Endothelial cell of umbilical vein (primary cell): ENCODE measurements around the gene MOB3A. TPM values are rescaled to one million over a fixed set of nuclear protein-coding genes. Genes with fewer than 3 reads are reported as not detected.

Source experiments
- BruUV-seq: library from RNA; stranded (reverse); fragments of 400-500 nt; replicated peaks from 2 replicates; lab custom pipeline; 2021; lab: Mats Ljungman, UMichigan
- CTCF ChIA-PET: fragments of 300-600, 350-600 bp; sonication (Branson Sonifier 250); formaldehyde crosslinking; loops from one replicate; lab custom pipeline; 2021; ENCODE audit warnings: antibody characterized with exemption, inconsistent platforms; lab: Charles Lee
- POLR2A ChIA-PET: fragments of 300-600, 350-600 bp; sonication (Branson Sonifier 250); formaldehyde crosslinking; loops from one replicate; lab custom pipeline; 2021; ENCODE audit warnings: antibody characterized with exemption, inconsistent platforms; lab: Charles Lee
- DNase-seq: peaks from one replicate; pipeline ENCODE4 v3.0.0-alpha.2; 2011; ENCODE audit warnings: low read depth, low spot score
- FAIRE-seq: peaks from 2 replicates; lab custom pipeline; 2011; peaks lifted over from hg19 to GRCh38; lab: Jason Lieb, UNC
- H2AFZ ChIP-seq: 2 replicates; pipeline ENCODE4 v1.6.0; 2012; ENCODE audit warnings: low read depth, low read length, control low read depth, inconsistent platforms
- H3K27ac ChIP-seq: 2 replicates; pipeline ENCODE4 v1.5.1; 2011; ENCODE audit warnings: low read depth, mild to moderate bottlenecking, control low read depth, low read length, moderate library complexity; ENCODE audit not compliant: insufficient read depth
- H3K27me3 ChIP-seq, 2 experiments: 2 replicates each; pipeline versions ENCODE4 v1.6.0 to v1.6.1; 2011; ENCODE audit warnings: low read length in 2 of 2, mixed read lengths in 1 of 2; ENCODE audit not compliant: control insufficient read depth in 2 of 2, insufficient read depth in 2 of 2
- H3K36me3 ChIP-seq, 2 experiments: 2 replicates in 1 of 2; 3 replicates in 1 of 2; pipeline ENCODE4 v1.5.1; 2011; ENCODE audit warnings: low read length in 2 of 2, mild to moderate bottlenecking in 1 of 2, moderate library complexity in 1 of 2; ENCODE audit not compliant: control insufficient read depth in 2 of 2, insufficient read depth in 2 of 2; ENCODE audit errors: extremely low read depth in 1 of 2
- H3K4me1 ChIP-seq: 3 replicates; pipeline ENCODE4 v1.5.1; 2011; ENCODE audit warnings: mild to moderate bottlenecking, low read length; ENCODE audit not compliant: control insufficient read depth, insufficient read depth; ENCODE audit errors: extremely low read depth
- H3K4me2 ChIP-seq: 2 replicates; pipeline ENCODE4 v1.6.1; 2011; ENCODE audit warnings: low read length, control low read depth, mixed read lengths; ENCODE audit not compliant: insufficient read depth
- H3K4me3 ChIP-seq, 3 experiments: fragments of 200-600 bp in 1 of 3; sonication (generic), shearing (Covaris generic) in 1 of 3; replicated peaks in 1 of 3; 2 replicates each; pipeline ENCODE4 v1.5.1; 2011 to 2016; ENCODE audit warnings: control low read depth in 3 of 3, low read length in 3 of 3, mild to moderate bottlenecking in 2 of 3, inconsistent platforms in 1 of 3, low read depth in 1 of 3, moderate library complexity in 1 of 3; ENCODE audit not compliant: insufficient read depth in 1 of 3
- H3K79me2 ChIP-seq: 2 replicates; pipeline ENCODE4 v1.6.0; 2012; ENCODE audit warnings: low read length, inconsistent platforms; ENCODE audit not compliant: control insufficient read depth, insufficient read depth
- H3K9ac ChIP-seq: replicated peaks from 2 replicates; pipeline ENCODE3; 2011; ENCODE audit warnings: low read length, control low read depth; ENCODE audit not compliant: insufficient read depth; ENCODE audit errors: extremely low read depth
- H3K9me1 ChIP-seq: replicated peaks from 3 replicates; pipeline ENCODE4 v1.6.0; 2011; ENCODE audit warnings: mild to moderate bottlenecking, low read length; ENCODE audit not compliant: control insufficient read depth, insufficient read depth; ENCODE audit errors: extremely low read depth
- H3K9me3 ChIP-seq: replicated peaks from 2 replicates; pipeline ENCODE4 v1.5.1; 2012; ENCODE audit warnings: low read length, inconsistent platforms; ENCODE audit not compliant: control insufficient read depth, insufficient read depth
- H4K20me1 ChIP-seq: replicated peaks from 2 replicates; pipeline ENCODE3; 2011; ENCODE audit warnings: mild to moderate bottlenecking, low read length; ENCODE audit not compliant: control insufficient read depth, insufficient read depth; ENCODE audit errors: extremely low read depth
- CTCF ChIP-seq, 2 donors: IDR thresholded peaks; 1 replicate in 1 of 2; 2 replicates in 1 of 2; pipeline ENCODE4 v1.5.1; 2011; ENCODE audit warnings: low read length in 2 of 2, mild to moderate bottlenecking in 2 of 2, moderate library complexity in 2 of 2, control low read depth in 1 of 2, inconsistent platforms in 1 of 2, low read depth in 1 of 2; ENCODE audit not compliant: insufficient read depth in 1 of 2; ENCODE audit errors: extremely low read depth in 1 of 2
- EZH2 ChIP-seq: IDR thresholded peaks from 2 replicates; pipeline ENCODE4 v1.6.1; 2012; ENCODE audit warnings: borderline replicate concordance, low read depth, mild to moderate bottlenecking, moderate library complexity, low read length, inconsistent platforms; ENCODE audit not compliant: severe bottlenecking
- FOS ChIP-seq: IDR thresholded peaks from 2 replicates; pipeline ENCODE4 v1.6.1; 2011; ENCODE audit warnings: mild to moderate bottlenecking, low read length, moderate library complexity, borderline replicate concordance; ENCODE audit not compliant: insufficient read depth
- GATA2 ChIP-seq: IDR thresholded peaks from 2 replicates; pipeline ENCODE4 v1.7.0; 2011; ENCODE audit warnings: low read depth, mild to moderate bottlenecking, moderate library complexity, mixed read lengths, low read length; ENCODE audit not compliant: insufficient read length, insufficient read depth
- JUN ChIP-seq: IDR thresholded peaks from 2 replicates; pipeline ENCODE4 v1.6.1; 2011; ENCODE audit warnings: borderline replicate concordance, low read depth; ENCODE audit not compliant: insufficient read length, insufficient read depth
- MAX ChIP-seq: IDR thresholded peaks from 2 replicates; pipeline ENCODE4 v1.6.1; 2011; ENCODE audit not compliant: insufficient read depth, insufficient read length
- MYC ChIP-seq: IDR thresholded peaks from one replicate; pipeline ENCODE4 v1.6.1; 2011; ENCODE audit warnings: mild to moderate bottlenecking, low read depth, low read length
- POLR2A ChIP-seq: IDR thresholded peaks from 2 replicates; pipeline ENCODE4 v1.6.1; 2012; ENCODE audit warnings: low read depth, mild to moderate bottlenecking, control low read depth, low read length
- POLR2AphosphoS5 ChIP-seq: IDR thresholded peaks from 2 replicates; pipeline ENCODE4 v1.6.1; 2012; ENCODE audit warnings: low read depth, mild to moderate bottlenecking, control low read depth, low read length, moderate library complexity; ENCODE audit not compliant: insufficient read depth
- dilution Hi-C: fragments of 300-500 bp; cut with MboI; formaldehyde crosslinking; loops from one replicate; pipeline ENCODE4 v1.15.0; 2019; ENCODE audit warnings: low sequenced_read_pairs; ENCODE audit not compliant: extremely low pct_ligation_motif_present
- intact Hi-C: fragments of 100-400 bp; cut with micrococcal nuclease; formaldehyde crosslinking; loops from one replicate; pipeline ENCODE4 v1.10.0; 2022
- polyA plus RNA-seq, 4 experiments: library from polyadenylated mRNA; depleted of rRNA in 3 of 4; stranded (reverse) in 3 of 4; unstranded in 1 of 4; fragments of >200 nt; gene quantifications; 2 replicates each; pipeline versions ENCODE4 v1.2.1 to v1.2.3, GENCODE V29; 2011 to 2012; ENCODE audit warnings: missing spikeins in 1 of 4
- total RNA-seq: library from RNA; stranded (reverse); gene quantifications from 2 replicates; pipeline ENCODE4 v1.2.3, GENCODE V29; 2021

Gene MOB3A
- total and polyA plus RNA-seq, 2 donors (not counting 3 experiments of a cell fraction or from before 2014, with no cell fraction given): 46.5 to 59.7 TPM

DNA sequence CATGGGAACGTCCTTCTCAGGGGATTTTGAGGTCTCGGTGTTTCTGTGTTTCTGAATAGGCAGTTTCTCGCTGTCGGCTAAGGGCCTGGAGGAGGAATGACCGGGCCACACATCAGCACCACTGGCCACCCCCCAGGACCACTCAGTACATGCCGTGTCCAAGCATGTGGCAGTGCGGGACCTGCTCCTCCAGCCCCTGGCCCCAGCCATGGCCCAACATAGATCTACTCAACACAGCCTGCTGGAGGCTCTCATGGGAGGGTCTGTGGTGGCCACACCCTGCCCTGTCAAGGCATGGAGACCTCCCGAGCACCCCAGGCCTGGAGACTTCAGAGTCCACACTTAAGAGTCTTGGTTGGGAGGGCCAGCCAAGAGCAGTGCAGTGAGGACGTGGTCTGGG lies 18.1 kb upstream of the MOB3A start:
- Histone ChIP-seq H3K4me2 (no peak overlapping the region), H4K20me1 (no peaks in the 10 kb centered on the region), H3K79me2 (no peaks in the 10 kb centered on the region), H3K27ac (no peak overlapping the region), H2AFZ (no peak overlapping the region), H3K9ac (no peak overlapping the region), H3K27me3 (no peaks in the 10 kb centered on the region), H3K9me3 (no peaks in the 10 kb centered on the region), H3K4me3 (no peak overlapping the region), H3K9me1 (no peaks in the 10 kb centered on the region), H3K4me1 (no peaks in the 10 kb centered on the region), H3K36me3 (peaks cover 28 to 89% of the 10 kb centered on the region in 2 experiments)
- TF ChIP-seq CTCF (IDR thresholded peaks at IDR 0.05; ENCODE audit: extremely low read depth in 1 of 2, insufficient read depth in 1 of 2, low read depth in 1 of 2, low read length in 2 of 2): no peak
- TF ChIP-seq POLR2A: no peak
- no peak for TF ChIP-seq EZH2
- TF ChIP-seq MYC: no peak
- ChIA-PET POLR2A (no interaction called here), CTCF (interaction anchor here (0.8 kb wide), 1 partner anchor 11 kb away, joined by 3 read pairs; no protein-coding TSS in a partner anchor)
- no TSS peak for BruUV-seq
- intact Hi-C loops: no loop called here
- DNase-seq (no peak), FAIRE-seq (no peak)
- dilution Hi-C loops: no loop called here

DNA sequence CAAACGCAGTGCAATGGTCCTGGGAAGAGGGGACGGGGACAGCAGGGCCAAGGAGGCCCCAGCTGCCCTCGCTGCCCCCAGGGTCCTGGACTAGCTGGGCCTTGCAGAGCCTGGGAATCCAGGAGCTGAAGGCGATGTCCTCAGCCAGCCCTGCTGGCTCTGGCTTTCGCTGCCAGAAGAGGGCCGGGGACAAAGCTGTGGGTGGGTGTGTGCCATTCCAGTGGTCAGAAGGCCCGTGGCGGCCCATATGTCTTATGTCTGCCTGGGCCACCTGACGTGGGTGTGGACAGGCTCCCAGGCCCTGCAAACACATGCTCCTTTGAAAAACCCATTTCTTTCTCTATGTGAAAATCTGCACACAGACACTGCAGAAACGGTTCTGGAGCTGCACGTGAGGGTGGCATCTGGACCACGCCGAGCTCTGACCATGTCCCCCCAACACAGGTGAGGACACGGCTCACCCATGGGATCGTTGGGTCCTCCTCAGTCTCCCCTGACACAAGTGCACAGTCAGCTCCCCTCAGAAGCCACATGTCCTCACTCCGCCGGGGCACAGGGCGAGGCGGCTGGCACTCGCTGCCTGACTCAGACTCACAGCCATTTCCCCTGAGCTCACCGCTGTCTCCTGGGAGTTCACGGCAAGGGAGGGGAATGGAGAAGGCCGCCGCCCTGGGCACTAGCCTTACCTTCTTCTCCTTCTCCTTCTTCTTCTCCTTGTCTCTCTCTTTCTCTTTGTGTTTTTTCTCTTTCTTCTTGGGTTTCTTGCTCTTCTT lies 17.5 kb upstream of the MOB3A start:
- no peaks in the 10 kb centered on the region for H3K9me1 ChIP-seq
- no peak overlapping the region for H3K4me2 ChIP-seq
- intact Hi-C loops (no loop called here), dilution Hi-C loops (no loop called here)
- H3K36me3 ChIP-seq: peaks cover 25 to 90% of the 10 kb centered on the region in 2 experiments
- H3K4me3 ChIP-seq: no peak overlapping the region
- no TSS peak for BruUV-seq
- H3K79me2 ChIP-seq: no peaks in the 10 kb centered on the region
- H3K27me3 ChIP-seq: no peaks in the 10 kb centered on the region
- H3K4me1 ChIP-seq: no peaks in the 10 kb centered on the region
- H3K9me3 ChIP-seq: no peaks in the 10 kb centered on the region
- DNase-seq: no peak
- ChIA-PET CTCF (interaction anchor here (0.8 kb wide), 1 partner anchor 10 kb away, joined by 3 read pairs; no protein-coding TSS in a partner anchor), POLR2A (no interaction called here)
- no peak overlapping the region for H3K9ac ChIP-seq
- H3K27ac ChIP-seq: no peak overlapping the region
- no peak for FAIRE-seq
- TF ChIP-seq MAX: no peak
- no peak for TF ChIP-seq JUN
- TF ChIP-seq EZH2: no peak
- no peak for TF ChIP-seq FOS
- no peak for TF ChIP-seq GATA2
- no peak for TF ChIP-seq MYC
- no peak for TF ChIP-seq POLR2A
- no peak for TF ChIP-seq CTCF (IDR thresholded peaks at IDR 0.05; ENCODE audit: extremely low read depth in 1 of 2, insufficient read depth in 1 of 2, low read depth in 1 of 2, low read length in 2 of 2)
- no peak for TF ChIP-seq POLR2AphosphoS5
- no peak overlapping the region for H2AFZ ChIP-seq
- no peaks in the 10 kb centered on the region for H4K20me1 ChIP-seq
